ENCODE measurements around the gene IQCN.
A peak's percentile ranks its signal among the peaks of the same experiment; 100 is the strongest.

IQCN gene

DNA sequence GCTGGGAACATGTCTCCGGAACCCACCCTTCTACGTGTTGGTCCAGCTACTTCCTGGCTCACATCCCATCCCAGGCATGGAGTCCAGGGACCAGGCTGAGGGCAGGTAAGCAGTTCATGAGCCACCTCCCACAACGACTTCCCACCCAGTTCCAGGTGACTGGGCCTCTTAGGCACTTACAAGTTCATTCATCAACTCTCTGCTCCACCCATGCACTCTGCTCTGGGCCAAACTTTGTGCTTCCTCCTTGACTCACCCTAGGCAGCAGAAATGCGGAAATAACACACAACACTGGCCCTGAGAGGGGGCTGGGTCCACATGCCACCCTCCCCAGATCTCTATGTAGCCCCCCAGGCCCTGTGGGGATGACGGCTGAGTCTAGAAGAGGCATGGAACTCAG lies 20.5 kb downstream of the IQCN start:
- no peak for DNase-seq (ENCODE audit: low spot score)
- Histone ChIP-seq H3K18ac (ENCODE audit: low read length) (no peak overlapping the region), H3K23ac (ENCODE audit: low read depth, low read length, poor library complexity) (no peak overlapping the region), H2BK120ac (ENCODE audit: low read depth, low read length) (no peak overlapping the region), H3K4me3 (ENCODE audit: low read length in 2 of 2) (no peak overlapping the region), H3K9me3 (replicated peaks in 1 of 2; ENCODE audit: control insufficient read depth in 2 of 2, insufficient read depth in 1 of 2, low read depth in 1 of 2, low read length in 2 of 2) (no peaks in the 10 kb centered on the region), H2AFZ (ENCODE audit: low read length) (no peak overlapping the region), H3K9ac (ENCODE audit: low read depth, low read length, poor library complexity) (no peak overlapping the region), H2BK5ac (ENCODE audit: low read length) (no peak overlapping the region), H2BK12ac (ENCODE audit: low read length) (no peak overlapping the region), H3K4me2 (ENCODE audit: insufficient read depth, low read length, poor library complexity, severe bottlenecking) (no peak overlapping the region), H2BK15ac (ENCODE audit: low read length) (no peak overlapping the region), H3K79me1 (ENCODE audit: low read depth, low read length) (no peaks in the 10 kb centered on the region), H3K4ac (ENCODE audit: low read length) (no peak overlapping the region), H3K36me3 (replicated peaks in 1 of 2; ENCODE audit: control insufficient read depth in 2 of 2, insufficient read depth in 2 of 2, low read length in 2 of 2) (no peaks in the 10 kb centered on the region), H3K27me3 (ENCODE audit: control insufficient read depth in 3 of 3, insufficient read depth in 3 of 3, low read depth in 1 of 3, low read length in 3 of 3) (peaks cover 0 to 19% (median 15%) of the 10 kb centered on the region in 3 experiments), H3K4me1 (ENCODE audit: control insufficient read depth in 2 of 2, insufficient read depth in 1 of 2, low read depth in 1 of 2, low read length in 2 of 2) (no peaks in the 10 kb centered on the region), H4K8ac (ENCODE audit: low read depth, low read length) (no peak overlapping the region), H3K14ac (ENCODE audit: low read length) (no peak overlapping the region), H4K91ac (ENCODE audit: low read depth, low read length, poor library complexity) (no peak overlapping the region), H2AK5ac (ENCODE audit: low read depth, low read length) (no peak overlapping the region), H3K27ac (replicated peaks; ENCODE audit: low read length) (no peak overlapping the region)
- no CpG with 5 or more reads among the region's 5 CpGs for WGBS, 2 donors (ENCODE audit: extremely low coverage in 2 of 2, insufficient read length in 2 of 2, insufficient replicate concordance in 1 of 2)

DNA sequence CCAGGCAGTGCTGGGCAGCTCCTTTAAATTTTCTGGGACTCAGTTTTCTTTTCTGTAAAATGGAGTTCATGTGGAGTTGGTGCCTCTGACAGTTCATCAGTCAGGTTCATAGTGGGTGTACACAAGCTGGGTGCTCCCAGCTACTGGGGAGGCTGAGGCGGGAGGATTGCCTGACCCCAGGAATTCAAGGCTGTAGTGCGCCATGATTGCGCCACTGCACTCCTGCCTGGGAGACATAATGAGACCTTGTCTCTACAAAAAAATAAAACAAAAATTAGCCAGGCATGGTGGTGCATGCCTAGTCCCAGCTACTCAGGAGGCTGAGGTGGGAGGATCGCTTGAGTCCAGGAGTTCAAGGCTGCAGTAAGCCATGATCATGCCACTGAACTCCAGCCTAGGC lies 21.1 kb downstream of the IQCN start:
- Histone ChIP-seq H3K27ac (replicated peaks; ENCODE audit: low read length) (no peak overlapping the region), H3K23ac (ENCODE audit: low read depth, low read length, poor library complexity) (no peak overlapping the region), H2BK5ac (ENCODE audit: low read length) (no peak overlapping the region), H3K4me2 (ENCODE audit: insufficient read depth, low read length, poor library complexity, severe bottlenecking) (no peak overlapping the region), H3K4me3 (ENCODE audit: low read length in 2 of 2) (no peak overlapping the region), H3K4me1 (ENCODE audit: control insufficient read depth in 2 of 2, insufficient read depth in 1 of 2, low read depth in 1 of 2, low read length in 2 of 2) (no peaks in the 10 kb centered on the region), H2BK15ac (ENCODE audit: low read length) (no peak overlapping the region), H3K14ac (ENCODE audit: low read length) (no peak overlapping the region), H3K36me3 (replicated peaks in 1 of 2; ENCODE audit: control insufficient read depth in 2 of 2, insufficient read depth in 2 of 2, low read length in 2 of 2) (no peaks in the 10 kb centered on the region), H3K18ac (ENCODE audit: low read length) (no peak overlapping the region), H2AFZ (ENCODE audit: low read length) (no peak overlapping the region), H4K8ac (ENCODE audit: low read depth, low read length) (no peak overlapping the region), H3K27me3 (ENCODE audit: control insufficient read depth in 3 of 3, insufficient read depth in 3 of 3, low read depth in 1 of 3, low read length in 3 of 3) (peaks cover 0 to 19% (median 15%) of the 10 kb centered on the region in 3 experiments), H3K9ac (ENCODE audit: low read depth, low read length, poor library complexity) (no peak overlapping the region), H3K9me3 (replicated peaks in 1 of 2; ENCODE audit: control insufficient read depth in 2 of 2, insufficient read depth in 1 of 2, low read depth in 1 of 2, low read length in 2 of 2) (no peaks in the 10 kb centered on the region), H4K91ac (ENCODE audit: low read depth, low read length, poor library complexity) (no peak overlapping the region), H3K4ac (ENCODE audit: low read length) (no peak overlapping the region), H2AK5ac (ENCODE audit: low read depth, low read length) (no peak overlapping the region), H3K79me1 (ENCODE audit: low read depth, low read length) (no peaks in the 10 kb centered on the region), H2BK120ac (ENCODE audit: low read depth, low read length) (no peak overlapping the region), H2BK12ac (ENCODE audit: low read length) (no peak overlapping the region)
- no peak for DNase-seq (ENCODE audit: low spot score)
- WGBS, 2 donors (ENCODE audit: extremely low coverage in 2 of 2, insufficient read length in 2 of 2, insufficient replicate concordance in 1 of 2): no CpG with 5 or more reads among the region's 4 CpGs

DNA sequence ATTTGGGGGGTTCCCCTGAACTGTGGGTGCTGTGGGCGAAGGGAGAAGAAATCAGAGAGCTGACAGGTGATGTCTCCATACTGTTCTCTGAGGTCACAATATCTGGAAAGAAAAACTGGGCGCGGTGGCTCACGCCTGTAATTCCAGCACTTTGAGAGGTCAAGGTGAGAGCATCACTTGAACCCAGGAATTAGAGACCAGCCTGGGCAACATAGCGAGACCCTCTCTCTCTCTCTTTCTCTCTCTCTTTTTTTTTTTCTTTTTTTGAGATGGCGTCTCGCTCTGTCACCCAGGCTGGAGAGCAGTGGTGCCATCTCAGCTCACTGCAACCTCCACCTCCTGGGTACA lies 21.9 kb downstream of the IQCN start:
- Histone ChIP-seq H3K18ac (ENCODE audit: low read length) (no peak overlapping the region), H3K4me1 (ENCODE audit: control insufficient read depth in 2 of 2, insufficient read depth in 1 of 2, low read depth in 1 of 2, low read length in 2 of 2) (no peaks in the 10 kb centered on the region)

DNA sequence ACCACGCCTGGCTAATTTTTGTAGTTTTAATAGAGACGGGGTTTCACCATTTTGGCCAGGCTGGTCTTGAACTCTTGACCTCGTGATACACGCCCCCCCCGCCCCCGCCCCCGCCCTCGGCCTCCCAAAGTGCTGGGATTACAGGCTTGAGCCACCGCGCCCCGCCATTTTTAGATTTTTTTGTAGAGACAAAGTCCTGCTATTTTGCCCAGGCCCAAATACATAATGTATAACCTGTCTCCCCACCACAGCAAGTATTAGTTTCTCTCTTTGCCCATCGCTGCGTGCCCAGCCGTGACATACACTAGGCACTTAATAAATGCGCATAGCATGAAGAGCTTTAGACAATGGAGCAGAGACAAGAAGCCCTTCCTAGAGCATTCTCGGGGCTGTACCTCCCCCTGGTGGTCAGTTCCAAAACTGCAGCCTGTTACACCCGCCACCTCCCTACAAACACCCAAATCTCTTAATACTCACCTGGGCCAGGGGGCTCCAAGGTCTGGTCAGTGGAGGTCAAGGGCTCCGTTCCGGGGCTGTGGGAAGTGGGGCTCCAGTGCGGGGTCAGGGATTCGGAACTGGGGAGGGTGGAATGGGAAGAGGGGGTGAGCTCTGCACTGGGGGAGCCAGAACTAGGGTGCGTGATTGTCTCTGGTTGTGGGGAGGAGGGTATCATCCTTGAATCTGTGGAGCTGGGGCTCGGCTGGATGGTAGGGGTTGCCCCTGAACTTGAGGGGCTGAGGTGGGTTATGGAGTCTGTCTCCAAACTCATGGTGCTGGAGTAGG lies 22.5 kb downstream of the IQCN start:
- Histone ChIP-seq H2BK12ac (ENCODE audit: low read length) (no peak overlapping the region), H3K79me1 (ENCODE audit: low read depth, low read length) (no peaks in the 10 kb centered on the region), H2AFZ (ENCODE audit: low read length) (no peak overlapping the region), H3K4me3 (ENCODE audit: low read length in 2 of 2) (peak overlapping the region in 1 of 2 donors; percentile 16), H2BK5ac (ENCODE audit: low read length) (no peak overlapping the region), H3K14ac (ENCODE audit: low read length) (no peak overlapping the region), H3K4ac (ENCODE audit: low read length) (no peak overlapping the region), H4K91ac (ENCODE audit: low read depth, low read length, poor library complexity) (no peak overlapping the region), H3K36me3 (replicated peaks in 1 of 2; ENCODE audit: control insufficient read depth in 2 of 2, insufficient read depth in 2 of 2, low read length in 2 of 2) (no peaks in the 10 kb centered on the region), H3K9ac (ENCODE audit: low read depth, low read length, poor library complexity) (no peak overlapping the region), H3K27ac (replicated peaks; ENCODE audit: low read length) (no peak overlapping the region), H3K9me3 (replicated peaks in 1 of 2; ENCODE audit: control insufficient read depth in 2 of 2, insufficient read depth in 1 of 2, low read depth in 1 of 2, low read length in 2 of 2) (no peaks in the 10 kb centered on the region), H4K8ac (ENCODE audit: low read depth, low read length) (no peak overlapping the region), H2BK15ac (ENCODE audit: low read length) (peak overlapping the region; percentile 38), H3K4me1 (ENCODE audit: control insufficient read depth in 2 of 2, insufficient read depth in 1 of 2, low read depth in 1 of 2, low read length in 2 of 2) (no peaks in the 10 kb centered on the region), H2BK120ac (ENCODE audit: low read depth, low read length) (no peak overlapping the region), H3K27me3 (ENCODE audit: control insufficient read depth in 3 of 3, insufficient read depth in 3 of 3, low read depth in 1 of 3, low read length in 3 of 3) (peaks cover 0 to 19% (median 15%) of the 10 kb centered on the region in 3 experiments), H2AK5ac (ENCODE audit: low read depth, low read length) (peak overlapping the region; percentile 11), H3K18ac (ENCODE audit: low read length) (no peak overlapping the region), H3K23ac (ENCODE audit: low read depth, low read length, poor library complexity) (no peak overlapping the region), H3K4me2 (ENCODE audit: insufficient read depth, low read length, poor library complexity, severe bottlenecking) (no peak overlapping the region)
- DNase-seq (ENCODE audit: low spot score): peak; percentile 75
- WGBS, 2 donors (ENCODE audit: extremely low coverage in 2 of 2, insufficient read length in 2 of 2, insufficient replicate concordance in 1 of 2): no CpG with 5 or more reads among the region's 23 CpGs

More for the DNA sequence above, 21.9 kb downstream of the IQCN start:
- no peak for DNase-seq (ENCODE audit: low spot score)
- H3K14ac ChIP-seq (ENCODE audit: low read length): no peak overlapping the region
- no peak overlapping the region for H2BK120ac ChIP-seq (ENCODE audit: low read depth, low read length)
- no peak overlapping the region for H2BK12ac ChIP-seq (ENCODE audit: low read length)
- no peak overlapping the region for H3K4ac ChIP-seq (ENCODE audit: low read length)
- no peak overlapping the region for H2BK15ac ChIP-seq (ENCODE audit: low read length)
- H4K91ac ChIP-seq (ENCODE audit: low read depth, low read length, poor library complexity): no peak overlapping the region
- H3K4me3 ChIP-seq (ENCODE audit: low read length in 2 of 2): no peak overlapping the region
- H4K8ac ChIP-seq (ENCODE audit: low read depth, low read length): no peak overlapping the region
- no peak overlapping the region for H3K9ac ChIP-seq (ENCODE audit: low read depth, low read length, poor library complexity)
- no CpG with 5 or more reads among the region's 7 CpGs for WGBS, 2 donors (ENCODE audit: extremely low coverage in 2 of 2, insufficient read length in 2 of 2, insufficient replicate concordance in 1 of 2)
- no peak overlapping the region for H3K27ac ChIP-seq (replicated peaks; ENCODE audit: low read length)
- peaks cover 0 to 19% (median 15%) of the 10 kb centered on the region in 3 experiments for H3K27me3 ChIP-seq (ENCODE audit: control insufficient read depth in 3 of 3, insufficient read depth in 3 of 3, low read depth in 1 of 3, low read length in 3 of 3)
- no peak overlapping the region for H2AFZ ChIP-seq (ENCODE audit: low read length)
- H3K79me1 ChIP-seq (ENCODE audit: low read depth, low read length): no peaks in the 10 kb centered on the region
- no peak overlapping the region for H2BK5ac ChIP-seq (ENCODE audit: low read length)
- H3K36me3 ChIP-seq (replicated peaks in 1 of 2; ENCODE audit: control insufficient read depth in 2 of 2, insufficient read depth in 2 of 2, low read length in 2 of 2): no peaks in the 10 kb centered on the region
- H3K9me3 ChIP-seq (replicated peaks in 1 of 2; ENCODE audit: control insufficient read depth in 2 of 2, insufficient read depth in 1 of 2, low read depth in 1 of 2, low read length in 2 of 2): no peaks in the 10 kb centered on the region
- H2AK5ac ChIP-seq (ENCODE audit: low read depth, low read length): peak overlapping the region; percentile 11
- H3K4me2 ChIP-seq (ENCODE audit: insufficient read depth, low read length, poor library complexity, severe bottlenecking): no peak overlapping the region
- no peak overlapping the region for H3K23ac ChIP-seq (ENCODE audit: low read depth, low read length, poor library complexity)

Measured in neuronal stem cell (in vitro differentiated cells).